ENCODE results near the gene HBS1L. TPM values are rescaled to one million over a fixed set of nuclear protein-coding genes. Genes with fewer than 3 reads are reported as not detected.

HBS1L gene
- total RNA-seq: 10 to 100 TPM; 21.3 to 29.0 TPM

- Histone ChIP-seq H3K36me3 (replicated peaks in 1 of 2; ENCODE audit: insufficient read depth in 1 of 2, low read depth in 2 of 2) (no peaks in the 10 kb centered on the region), H3K9me3 (no peaks in the 10 kb centered on the region), H3K4me1 (peaks cover 22% of the 10 kb centered on the region), H3K27me3 (no peaks in the 10 kb centered on the region), H3K27ac (peak within 1 kb of the TSS; percentile 80 to 86 (median 84)), H3K4me3 (peak within 1 kb of the TSS; percentile 51 to 70)
- ATAC-seq (peak; percentile 100), DNase-seq (peak; percentile 97 to 98 (median 98))
- TF ChIP-seq CTCF (IDR thresholded peaks at IDR 0.05) (no peak), POLR2A (IDR thresholded peaks at IDR 0.05) (peak; percentile 82 to 96 (median 96))
- intact Hi-C loops (cut with DNase I): no loop called here
- 10 to 26% methylated on average over 21 to 53 of the region's 53 CpGs for WGBS, 2 donors
These were observed at the start of gene HBS1L for GRCh38 chr6:135054569-135055498. HBS1L (minus strand) TSS chr6:135054822; CDS start chr6:135054691, 131 bp downstream.

- WGBS, 2 donors: 78 to 79% methylated on average over 4 of the region's 4 CpGs
- TF ChIP-seq POLR2A (IDR thresholded peaks at IDR 0.05) (no peak), CTCF (IDR thresholded peaks at IDR 0.05) (no peak)
- intact Hi-C loops (cut with DNase I): no loop called here
These were observed 49.6 kb upstream of the HBS1L start for GRCh38 chr6:135104199-135104598.

GRCh38 chr6:135102191-135102590 lies 47.6 kb upstream of the HBS1L start:
- no peak for ATAC-seq
- intact Hi-C loops (cut with DNase I): no loop called here
- Histone ChIP-seq H3K27ac (no peak overlapping the region), H3K4me3 (no peak overlapping the region), H3K9me3 (no peaks in the 10 kb centered on the region), H3K27me3 (no peaks in the 10 kb centered on the region), H3K36me3 (replicated peaks in 1 of 2; ENCODE audit: insufficient read depth in 1 of 2, low read depth in 2 of 2) (no peaks in the 10 kb centered on the region), H3K4me1 (no peaks in the 10 kb centered on the region)
- DNase-seq: no peak
- TF ChIP-seq CTCF (IDR thresholded peaks at IDR 0.05): no peak
- TF ChIP-seq POLR2A (IDR thresholded peaks at IDR 0.05): no peak

More at GRCh38 chr6:135104199-135104598, 49.6 kb upstream of the HBS1L start:
- Histone ChIP-seq H3K9me3 (no peaks in the 10 kb centered on the region), H3K27ac (no peak overlapping the region), H3K27me3 (no peaks in the 10 kb centered on the region), H3K4me1 (no peaks in the 10 kb centered on the region), H3K36me3 (replicated peaks in 1 of 2; ENCODE audit: insufficient read depth in 1 of 2, low read depth in 2 of 2) (no peaks in the 10 kb centered on the region), H3K4me3 (no peak overlapping the region)
- ATAC-seq (no peak), DNase-seq (no peak)

GRCh38 chr6:135097172-135097571 lies 42.5 kb upstream of the HBS1L start:
- WGBS, 2 donors: 81 to 85% methylated on average over 5 of the region's 5 CpGs
- Histone ChIP-seq H3K4me3 (no peak overlapping the region), H3K27me3 (no peaks in the 10 kb centered on the region), H3K9me3 (no peaks in the 10 kb centered on the region), H3K4me1 (no peaks in the 10 kb centered on the region), H3K36me3 (replicated peaks in 1 of 2; ENCODE audit: insufficient read depth in 1 of 2, low read depth in 2 of 2) (no peaks in the 10 kb centered on the region), H3K27ac (no peak overlapping the region)
- no peak for ATAC-seq
- TF ChIP-seq CTCF (IDR thresholded peaks at IDR 0.05) (no peak), POLR2A (IDR thresholded peaks at IDR 0.05) (no peak)
- intact Hi-C loops (cut with DNase I): no loop called here
- DNase-seq: no peak

Data from body of pancreas (tissue), 4 donors.